IPS-18c (cell line): ENCODE measurements around the gene UBE3A.
"Not testable (repeated sequence)": the region's sequence is repeated elsewhere in the genome, so short reads cannot be mapped to it uniquely, and the experiment has no call there.

ENCODE experiments used
- H3K4me3 ChIP-seq: 2 replicates; pipeline ENCODE4 v1.7.0; 2013; ENCODE audit warnings: low read depth, mild to moderate bottlenecking, low read length, moderate library complexity; ENCODE audit not compliant: insufficient read depth
- H3K9me3 ChIP-seq: one replicate; pipeline ENCODE4 v1.6.1; 2013; ENCODE audit warnings: mild to moderate bottlenecking, low read length, moderate library complexity; ENCODE audit not compliant: control insufficient read depth, insufficient read depth

Gene UBE3A

GRCh38 chr15:25415707-25416106, 23.1 kb downstream of the UBE3A start:
- Histone ChIP-seq H3K9me3 (no peaks in the 10 kb centered on the region), H3K4me3 (no peak overlapping the region)

- H3K9me3 ChIP-seq, result no peaks in the 10 kb centered on the region
- H3K4me3 ChIP-seq, result no peak overlapping the region
These were observed 23.6 kb downstream of the UBE3A start for GRCh38 chr15:25415217-25415616.

DNA sequence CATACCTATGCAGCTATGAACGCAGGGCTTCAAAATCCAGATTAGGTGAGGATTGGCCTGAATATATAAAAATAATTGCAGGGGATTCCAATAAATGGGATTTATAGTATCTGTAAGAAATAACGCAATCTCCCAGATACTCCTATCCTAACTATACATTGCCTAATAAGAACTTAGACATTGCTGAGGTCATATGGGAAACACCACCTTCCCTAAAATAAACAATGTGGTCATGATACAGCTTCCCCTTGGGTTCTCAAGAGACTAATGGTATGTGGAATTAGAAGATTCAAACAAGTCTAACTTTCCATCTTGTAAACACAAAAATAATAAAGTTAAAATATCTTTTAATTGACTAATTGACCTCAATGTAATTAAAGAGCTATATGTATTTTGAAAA, 28.2 kb downstream of the UBE3A start:
- Histone ChIP-seq H3K9me3 (no peaks in the 10 kb centered on the region), H3K4me3 (no peak overlapping the region)

DNA sequence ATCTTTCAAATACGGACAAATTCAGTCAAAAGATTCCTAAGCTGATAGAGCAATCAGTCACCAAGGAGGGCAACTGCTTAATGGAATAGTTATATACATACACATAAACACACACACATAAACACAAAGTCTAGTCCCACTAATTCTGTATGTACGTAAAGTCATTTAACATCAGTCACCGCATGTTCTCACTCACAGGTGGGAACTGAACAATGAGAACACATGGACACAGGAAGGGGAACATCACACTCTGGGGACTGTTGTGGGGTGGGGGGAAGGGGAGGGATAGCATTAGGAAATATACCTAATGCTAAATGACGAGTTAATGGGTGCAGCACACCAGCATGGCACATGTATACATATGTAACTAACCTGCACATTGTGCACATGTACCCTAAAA, 29.1 kb downstream of the UBE3A start:
- not testable (repeated sequence) for H3K4me3 ChIP-seq, H3K9me3 ChIP-seq

DNA sequence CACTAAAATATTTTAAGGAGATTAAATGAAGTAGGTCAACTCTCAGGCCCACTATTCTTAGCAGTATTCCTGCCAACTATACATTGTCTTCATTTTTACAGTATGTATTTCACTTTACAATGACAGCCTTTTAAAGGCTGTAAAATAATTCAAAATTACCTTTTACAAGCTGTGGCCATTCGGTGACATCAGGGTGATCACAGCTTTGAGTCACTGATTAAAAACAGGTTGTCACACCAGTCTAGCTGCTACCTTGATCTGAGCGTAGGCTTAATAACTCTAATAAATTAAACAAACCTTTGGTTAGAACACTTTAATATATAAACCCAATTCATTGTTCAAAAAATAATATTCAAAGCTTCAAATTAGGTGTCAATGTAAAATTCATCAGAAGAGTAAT, 29.9 kb downstream of the UBE3A start:
- H3K4me3 ChIP-seq, result no peak overlapping the region
- no peaks in the 10 kb centered on the region for H3K9me3 ChIP-seq

- Histone ChIP-seq H3K9me3 (no peaks in the 10 kb centered on the region), H3K4me3 (no peak overlapping the region)
These were observed 30.4 kb downstream of the UBE3A start for GRCh38 chr15:25408428-25408827.

DNA sequence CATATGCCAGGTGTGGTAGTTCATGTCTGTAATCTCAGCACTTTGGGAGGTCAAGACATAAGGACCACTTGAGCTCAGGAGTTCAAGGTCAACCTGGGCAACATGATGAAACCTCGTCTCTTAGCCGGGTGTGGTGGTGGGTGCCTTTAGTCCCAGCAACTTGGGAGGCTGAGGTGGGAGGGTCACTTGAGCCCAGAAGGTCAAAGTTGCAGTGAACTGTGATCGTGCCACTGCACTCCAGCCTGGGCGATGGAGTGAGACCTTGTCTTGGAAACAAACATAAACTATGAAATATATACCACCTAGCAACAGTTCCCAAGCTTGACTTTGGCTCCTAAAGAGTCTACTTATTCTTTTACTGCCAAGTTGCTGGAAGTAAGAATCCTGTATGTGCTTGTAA, 30.9 kb downstream of the UBE3A start:
- Histone ChIP-seq H3K4me3 (no peak overlapping the region), H3K9me3 (no peaks in the 10 kb centered on the region)

DNA sequence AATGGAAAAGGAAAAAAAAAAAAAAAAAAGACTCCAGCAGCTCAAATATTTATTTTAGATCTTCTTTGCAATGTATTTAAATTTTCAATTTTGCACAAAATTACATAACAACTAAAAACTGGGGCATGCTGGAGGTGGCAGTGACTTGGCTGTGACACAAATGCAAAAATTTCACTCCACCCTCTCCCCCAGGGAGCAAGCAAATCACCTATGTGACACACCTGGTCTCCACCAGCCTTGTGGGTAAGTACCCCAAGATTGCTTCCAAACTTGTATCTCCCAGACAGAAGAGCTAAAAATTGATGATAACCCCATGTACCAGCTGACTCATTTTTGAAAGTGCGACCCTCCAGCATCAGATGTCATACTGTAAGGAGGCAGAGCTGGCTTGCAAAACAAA, 32.0 kb downstream of the UBE3A start:
- no peaks in the 10 kb centered on the region for H3K9me3 ChIP-seq
- H3K4me3 ChIP-seq, result no peak overlapping the region

GRCh38 chr15:25406261-25406660, 32.6 kb downstream of the UBE3A start:
- H3K4me3 ChIP-seq, result no peak overlapping the region
- H3K9me3 ChIP-seq, result no peaks in the 10 kb centered on the region

DNA sequence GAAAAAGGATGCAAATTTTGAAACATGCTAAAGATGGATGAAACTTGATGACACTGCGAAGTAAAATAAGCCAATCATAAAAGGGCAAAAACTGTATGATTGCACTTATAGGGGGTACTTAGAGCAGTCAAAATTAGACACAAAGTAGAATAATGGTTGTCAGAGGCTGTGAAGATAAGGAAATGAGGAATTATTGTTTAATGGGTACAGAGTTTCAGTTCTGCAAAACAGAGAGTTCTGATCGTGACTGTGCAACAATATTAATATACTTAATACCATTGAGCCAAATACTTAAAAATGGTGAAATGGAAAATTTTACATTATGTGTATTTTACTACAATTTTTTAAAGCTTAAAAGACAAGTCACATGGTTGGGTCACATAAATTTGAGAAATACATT, 35.1 kb downstream of the UBE3A start:
- Histone ChIP-seq H3K9me3 (no peaks in the 10 kb centered on the region), H3K4me3 (no peak overlapping the region)

DNA sequence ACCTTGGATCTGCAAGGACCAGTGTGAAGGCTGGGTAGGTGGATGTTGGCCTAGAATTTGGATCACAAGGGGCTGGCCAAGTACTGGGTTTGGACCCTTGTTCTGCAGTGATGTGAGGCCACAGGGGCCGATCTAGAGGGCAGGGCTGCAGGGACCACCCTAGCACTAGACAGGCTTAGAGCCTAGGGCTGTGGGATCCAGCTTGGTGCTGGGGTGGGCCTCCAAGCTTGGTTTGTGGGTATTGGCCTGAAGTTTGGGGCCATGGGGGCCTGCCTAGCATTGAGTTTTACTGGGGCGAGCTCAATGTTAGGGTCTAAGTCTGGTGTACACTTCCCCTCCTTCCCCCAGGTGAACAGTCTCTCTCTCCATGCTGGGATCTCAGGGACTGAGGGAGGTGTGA, 36.5 kb downstream of the UBE3A start:
- no peak overlapping the region for H3K4me3 ChIP-seq
- no peaks in the 10 kb centered on the region for H3K9me3 ChIP-seq

DNA sequence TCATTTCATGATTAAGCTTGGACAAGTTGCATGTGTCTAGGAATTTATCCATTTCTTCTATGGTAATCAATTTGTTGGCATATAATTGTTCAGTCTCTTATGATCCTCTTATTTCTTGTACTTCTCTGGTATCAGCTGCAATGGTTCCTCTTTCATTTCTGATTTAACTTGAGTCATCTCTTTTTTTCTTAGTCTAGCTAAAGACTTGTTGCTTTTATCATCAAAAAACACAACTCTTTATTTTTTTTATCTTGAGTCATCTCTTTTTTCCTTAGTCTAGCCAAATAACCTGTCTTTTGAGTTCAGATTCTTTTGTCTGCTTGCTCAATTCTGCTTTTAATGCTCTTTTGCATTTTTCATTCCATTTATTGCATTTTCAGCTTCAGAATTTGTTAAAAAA, 37.3 kb downstream of the UBE3A start:
- Histone ChIP-seq H3K9me3 (no peaks in the 10 kb centered on the region), H3K4me3 (no peak overlapping the region)

- no peak overlapping the region for H3K4me3 ChIP-seq
- no peaks in the 10 kb centered on the region for H3K9me3 ChIP-seq
These were observed 41.7 kb downstream of the UBE3A start for GRCh38 chr15:25397100-25397499.

DNA sequence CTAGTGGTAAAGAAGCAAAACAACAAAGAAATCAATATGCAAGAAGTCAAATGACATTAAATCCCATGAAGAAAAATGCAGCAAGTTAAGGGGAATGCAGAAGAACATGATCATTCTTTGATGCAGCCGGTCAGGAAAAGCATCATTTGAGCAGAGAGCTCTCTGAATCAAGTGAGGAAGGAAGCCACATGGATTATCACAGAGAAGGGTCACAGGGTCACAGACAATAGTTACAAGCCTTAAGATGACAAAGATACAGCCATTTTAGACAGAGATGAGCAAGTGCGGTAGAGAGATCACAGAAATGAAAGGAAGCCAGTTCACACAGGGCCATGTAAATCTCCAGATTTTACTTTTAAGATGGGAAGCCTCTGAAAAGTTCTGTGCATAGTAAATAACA, 43.9 kb downstream of the UBE3A start:
- H3K9me3 ChIP-seq, result no peaks in the 10 kb centered on the region
- H3K4me3 ChIP-seq, result no peak overlapping the region

- no peak overlapping the region for H3K4me3 ChIP-seq
- no peaks in the 10 kb centered on the region for H3K9me3 ChIP-seq
These were observed 46.0 kb downstream of the UBE3A start for GRCh38 chr15:25392806-25393205.

DNA sequence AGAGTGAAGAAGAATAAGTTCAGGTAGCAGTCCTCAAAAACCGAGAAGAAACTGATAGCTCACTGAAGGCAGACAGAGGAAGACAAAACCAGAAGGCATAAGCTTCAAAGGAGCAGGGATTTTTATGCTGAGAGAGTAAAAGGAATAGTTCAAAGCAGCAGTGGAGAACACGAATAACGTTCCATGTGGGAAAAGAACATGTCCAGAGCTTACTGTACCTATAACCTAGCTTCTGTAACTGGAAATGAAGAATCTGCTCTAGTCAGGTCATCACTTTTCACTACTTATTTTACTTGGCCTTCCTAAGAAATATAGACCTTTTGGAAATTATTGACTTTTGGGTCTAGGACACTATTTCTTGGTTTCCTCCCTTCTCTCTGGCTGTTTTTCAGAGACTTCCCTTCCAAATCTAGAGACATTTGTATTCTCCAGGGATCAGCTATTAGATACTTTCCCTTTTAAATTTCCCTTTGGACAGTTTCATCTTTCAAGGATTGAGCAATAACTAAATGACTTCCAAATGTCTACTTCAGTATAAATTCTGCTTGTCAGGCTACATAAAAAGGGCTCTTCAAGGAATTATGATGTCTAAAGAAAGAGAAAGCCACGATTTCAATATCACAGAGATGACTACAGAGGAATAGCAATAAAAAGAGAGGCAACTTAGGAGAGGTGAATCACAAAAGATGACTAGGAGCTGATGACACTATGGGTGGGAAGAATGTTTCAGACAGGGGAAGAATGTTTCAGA, 46.7 kb downstream of the UBE3A start:
- no peak overlapping the region for H3K4me3 ChIP-seq

GRCh38 chr15:25385986-25386385, 52.8 kb downstream of the UBE3A start:
- no peak overlapping the region for H3K4me3 ChIP-seq
- H3K9me3 ChIP-seq, result no peaks in the 10 kb centered on the region

More for the DNA sequence above, 46.7 kb downstream of the UBE3A start:
- H3K9me3 ChIP-seq, result no peaks in the 10 kb centered on the region

- H3K9me3 ChIP-seq, result no peaks in the 10 kb centered on the region
- H3K4me3 ChIP-seq, result no peak overlapping the region
These were observed 57.2 kb downstream of the UBE3A start for GRCh38 chr15:25381579-25381978.

- Histone ChIP-seq H3K9me3 (no peaks in the 10 kb centered on the region), H3K4me3 (no peak overlapping the region)
These were observed 60.3 kb downstream of the UBE3A start for GRCh38 chr15:25378501-25378901.
